Uterus (tissue), 2 donors: ENCODE measurements around the gene POLA1.

ENCODE experiments used
- CTCF ChIP-seq, 4 experiments: fragments of 200-600 bp in 2 of 4; fragments of 450-650 bp in 2 of 4; sonication (generic) in 2 of 4; IDR thresholded peaks; one replicate each; pipeline ENCODE4 v1.5.1; 2016 to 2019; ENCODE audit warnings: antibody characterized with exemption in 4 of 4, mild to moderate bottlenecking in 2 of 4, moderate library complexity in 1 of 4
- POLR2A ChIP-seq, 2 donors: fragments of 450-650 bp; IDR thresholded peaks; one replicate each; pipeline ENCODE4 v1.6.1; 2016; ENCODE audit warnings: antibody characterized with exemption in 2 of 2, mild to moderate bottlenecking in 1 of 2, moderate library complexity in 1 of 2

GRCh38 chrX:24963823-24964222 lies 270.1 kb downstream of the POLA1 start:
- TF ChIP-seq CTCF (IDR thresholded peaks at IDR 0.05) (no peak), POLR2A (IDR thresholded peaks at IDR 0.05) (no peak)
